Germinal center (tissue), 1 donor: ENCODE measurements around the gene WDR6.

Source experiments
- DNase-seq: peaks from one replicate; pipeline ENCODE4 v3.0.0; 2012; ENCODE audit warnings: mixed read lengths, low spot score

The WDR6 gene

GRCh38 chr3:49016414-49017228, 9.4 kb downstream of the WDR6 start:
- no peak for DNase-seq

- DNase-seq, result no peak
These were observed 10.2 kb downstream of the WDR6 start for GRCh38 chr3:49017229-49017970.

- DNase-seq, result peak; percentile 67
These were observed 10.9 kb downstream of the WDR6 start, which contains the start of gene DALRD3 for GRCh38 chr3:49017971-49018706. Gene DALRD3, minus strand, starts transcription at chr3:49018580. Its CDS starts 16 bp downstream, at chr3:49018564.

- no peak for DNase-seq
These were observed 11.5 kb downstream of the WDR6 start for GRCh38 chr3:49018707-49019006.

GRCh38 chr3:49019941-49020329, 12.7 kb downstream of the WDR6 start:
- no peak for DNase-seq

GRCh38 chr3:49020330-49021212, 13.4 kb downstream of the WDR6 start:
- DNase-seq, result peak; percentile 42

GRCh38 chr3:49021213-49021812, 14.1 kb downstream of the WDR6 start:
- peak; percentile 93 for DNase-seq

GRCh38 chr3:49021813-49022687, 14.9 kb downstream of the WDR6 start, which contains the start of gene NDUFAF3:
Gene NDUFAF3, plus strand, starts transcription at chr3:49022121. Its CDS starts 24 bp downstream, at chr3:49022145.
- peak; percentile 91 for DNase-seq

- no peak for DNase-seq
These were observed 15.5 kb downstream of the WDR6 start for GRCh38 chr3:49022688-49023171.

- no peak for DNase-seq
These were observed 16.6 kb downstream of the WDR6 start for GRCh38 chr3:49023775-49024174.

GRCh38 chr3:49024449-49024848, 17.3 kb downstream of the WDR6 start:
- DNase-seq, result no peak

- no peak for DNase-seq
These were observed 18.0 kb downstream of the WDR6 start for GRCh38 chr3:49025005-49025792.

- DNase-seq, result no peak
These were observed 18.8 kb downstream of the WDR6 start for GRCh38 chr3:49025793-49026520.

GRCh38 chr3:49026536-49026935, 19.3 kb downstream of the WDR6 start:
- DNase-seq, result no peak

GRCh38 chr3:49027634-49028033, 20.4 kb downstream of the WDR6 start:
- DNase-seq, result no peak

- no peak for DNase-seq
These were observed 21.1 kb downstream of the WDR6 start for GRCh38 chr3:49028298-49028672.

- DNase-seq, result peak; percentile 88
These were observed 21.7 kb downstream of the WDR6 start, which contains the start of gene IMPDH2 for GRCh38 chr3:49028673-49029562. Gene IMPDH2, minus strand, starts transcription at chr3:49029398. Its CDS starts 48 bp downstream, at chr3:49029350.

- no peak for DNase-seq
These were observed 22.3 kb downstream of the WDR6 start for GRCh38 chr3:49029563-49029884.
